ENCODE data around the gene AFAP1L2. TPM values are rescaled to one million over a fixed set of nuclear protein-coding genes. Genes with fewer than 3 reads are reported as not detected.
"Not testable (repeated sequence)": the region's sequence is repeated elsewhere in the genome, so short reads cannot be mapped to it uniquely, and the experiment has no call there.

Gene AFAP1L2
- total RNA-seq, 1 donor from 2014 or later = 5.3 TPM

- Histone ChIP-seq H3K27ac (no peak overlapping the region), H3K9me3 (no peaks in the 10 kb centered on the region), H3K4me3 (no peak overlapping the region), H3K36me3 (no peaks in the 10 kb centered on the region), H3K4me1 (no peaks in the 10 kb centered on the region), H3K27me3 (ENCODE audit: low read depth) (no peaks in the 10 kb centered on the region)
- no peak for ATAC-seq
- intact Hi-C loops (cut with DNase I) = no loop called here
- no peak for TF ChIP-seq CTCF (IDR thresholded peaks at IDR 0.05)
- DNase-seq = no peak
These were observed 66.5 kb downstream of the AFAP1L2 start for GRCh38 chr10:114337510-114338462.

DNA sequence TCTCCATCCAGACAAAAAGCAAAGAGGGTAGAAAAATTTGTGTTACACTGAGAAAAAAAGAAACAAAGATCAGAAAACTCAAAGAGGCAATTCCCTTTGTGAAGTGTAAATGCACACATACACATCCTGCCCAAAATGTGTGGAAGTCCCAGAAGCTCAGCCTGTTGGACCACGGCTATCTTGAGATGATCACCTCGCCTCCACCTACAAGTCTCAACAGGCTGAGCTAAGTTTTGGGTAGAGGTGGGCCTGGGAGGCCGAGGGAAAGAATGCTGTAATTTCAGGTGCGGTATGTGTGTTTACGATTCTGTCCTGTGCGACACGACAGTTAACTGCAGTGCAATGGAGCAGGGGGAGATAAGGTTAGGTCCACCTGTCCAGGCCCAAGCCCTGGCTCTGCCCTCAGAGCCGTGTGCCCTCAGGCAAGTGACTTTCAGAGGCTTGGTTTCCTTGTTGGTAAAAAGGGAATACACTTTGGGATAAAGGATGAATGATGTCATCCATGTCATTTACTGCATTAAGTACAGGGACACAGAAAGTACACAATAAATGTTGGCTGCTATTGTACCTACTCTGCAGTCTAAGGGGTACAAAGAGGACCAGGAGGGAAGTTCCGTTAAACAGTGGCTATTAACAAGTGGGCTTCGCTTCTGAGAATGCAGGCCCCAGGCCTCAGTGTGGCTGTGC is 67.3 kb downstream of the AFAP1L2 start:
- H3K27me3 ChIP-seq (ENCODE audit: low read depth) = no peaks in the 10 kb centered on the region
- DNase-seq (no peak), ATAC-seq (no peak)
- TF ChIP-seq CTCF (IDR thresholded peaks at IDR 0.05) = no peak
- no peaks in the 10 kb centered on the region for H3K4me1 ChIP-seq
- H3K36me3 ChIP-seq = no peaks in the 10 kb centered on the region
- no peak overlapping the region for H3K4me3 ChIP-seq
- intact Hi-C loops (cut with DNase I) = no loop called here
- no peak overlapping the region for H3K27ac ChIP-seq
- no peaks in the 10 kb centered on the region for H3K9me3 ChIP-seq

DNA sequence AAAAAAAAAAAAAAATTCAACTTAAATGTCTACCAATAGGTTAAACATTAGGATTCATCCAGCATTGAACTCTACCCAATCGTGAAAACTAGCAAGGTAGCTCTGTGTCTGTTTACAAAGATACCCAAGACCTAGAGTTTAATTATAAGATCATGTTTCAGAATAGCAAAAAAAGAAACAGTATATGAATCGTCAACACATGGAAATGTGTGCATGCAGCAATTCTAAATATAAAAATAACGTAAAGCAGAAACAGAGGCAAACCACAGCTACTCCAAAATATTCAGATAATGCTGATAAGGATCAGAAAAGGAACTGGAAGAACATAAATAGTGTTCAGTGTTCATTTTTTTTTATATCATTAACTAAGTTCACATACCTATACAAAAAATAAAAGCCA is 68.7 kb downstream of the AFAP1L2 start:
- ATAC-seq = no peak
- no peak for TF ChIP-seq CTCF (IDR thresholded peaks at IDR 0.05)
- no peak overlapping the region for H3K4me3 ChIP-seq
- no peaks in the 10 kb centered on the region for H3K36me3 ChIP-seq
- DNase-seq = no peak
- intact Hi-C loops (cut with DNase I) = no loop called here
- H3K27ac ChIP-seq = no peak overlapping the region
- H3K9me3 ChIP-seq = no peaks in the 10 kb centered on the region
- no peaks in the 10 kb centered on the region for H3K27me3 ChIP-seq (ENCODE audit: low read depth)
- H3K4me1 ChIP-seq = no peaks in the 10 kb centered on the region

DNA sequence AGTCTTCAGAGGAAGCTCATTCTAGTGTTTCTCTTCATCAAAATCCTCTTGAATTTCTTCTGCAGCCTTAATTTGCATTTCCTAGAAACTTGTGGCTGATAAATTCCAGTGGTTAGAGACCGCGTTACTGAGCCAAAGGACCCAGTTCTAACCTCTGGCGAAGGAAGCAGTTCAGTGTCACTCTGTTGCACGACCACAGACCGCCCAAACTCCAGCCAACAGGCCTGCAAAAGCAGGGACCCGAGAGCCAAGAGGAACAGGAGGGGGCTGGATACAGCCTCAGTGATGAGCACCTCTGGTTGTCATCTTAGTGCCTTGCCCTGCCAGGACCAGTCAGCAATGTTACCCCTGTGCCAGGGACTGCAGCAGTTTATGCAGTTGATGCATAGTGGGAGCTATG is 70.0 kb downstream of the AFAP1L2 start:
- ATAC-seq (no peak), DNase-seq (no peak)
- H3K27ac ChIP-seq = no peak overlapping the region
- H3K9me3 ChIP-seq = no peaks in the 10 kb centered on the region
- H3K4me3 ChIP-seq = no peak overlapping the region
- no peaks in the 10 kb centered on the region for H3K27me3 ChIP-seq (ENCODE audit: low read depth)
- no peak for TF ChIP-seq CTCF (IDR thresholded peaks at IDR 0.05)
- no peaks in the 10 kb centered on the region for H3K36me3 ChIP-seq
- no peaks in the 10 kb centered on the region for H3K4me1 ChIP-seq
- intact Hi-C loops (cut with DNase I) = no loop called here

GRCh38 chr10:114333441-114333840 is 70.9 kb downstream of the AFAP1L2 start:
- intact Hi-C loops (cut with DNase I); H3K36me3 ChIP-seq; ATAC-seq; H3K27me3 ChIP-seq (ENCODE audit: low read depth); H3K27ac ChIP-seq; H3K4me1 ChIP-seq; DNase-seq; H3K4me3 ChIP-seq; H3K9me3 ChIP-seq: not testable (repeated sequence)

Measured in lower lobe of right lung (tissue), 2 donors.